GM10266 (cell line): ENCODE results near the gene TLNRD1.

Experiments
- DNase-seq: peaks from one replicate; pipeline ENCODE4 v3.0.0; 2012; ENCODE audit errors: extremely low spot score
- TF ChIP-seq, protein P1 (sequence below): IDR thresholded peaks from 2 replicates; pipeline ENCODE4 v1.5.1; 2012; ENCODE audit warnings: mild to moderate bottlenecking, low read depth; ENCODE audit not compliant: control insufficient read depth, insufficient read depth; ENCODE audit errors: missing control alignments

Gene TLNRD1

DNA sequence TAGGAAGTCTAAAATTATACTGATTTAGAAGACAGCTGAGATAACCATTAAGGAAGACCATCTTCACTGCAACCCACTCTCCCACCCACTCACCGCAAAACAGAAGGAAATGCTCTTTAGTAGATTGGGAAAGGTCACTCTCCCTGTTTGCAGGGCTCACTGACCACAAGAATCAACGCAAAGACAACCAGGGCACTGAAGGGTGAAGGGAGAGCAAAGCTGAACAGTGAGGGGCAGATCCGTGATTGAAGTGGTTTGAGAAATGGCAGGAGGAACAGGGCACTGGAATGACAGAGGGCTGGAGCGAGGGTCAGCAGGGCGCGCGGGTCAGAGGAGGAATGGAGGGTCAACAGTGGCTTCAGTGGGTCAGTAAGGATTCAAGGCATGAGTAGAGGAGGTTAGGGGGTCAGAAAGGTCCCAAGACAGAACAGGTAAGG, 11.6 kb upstream of the TLNRD1 start:
- TF ChIP-seq, protein P1, sequence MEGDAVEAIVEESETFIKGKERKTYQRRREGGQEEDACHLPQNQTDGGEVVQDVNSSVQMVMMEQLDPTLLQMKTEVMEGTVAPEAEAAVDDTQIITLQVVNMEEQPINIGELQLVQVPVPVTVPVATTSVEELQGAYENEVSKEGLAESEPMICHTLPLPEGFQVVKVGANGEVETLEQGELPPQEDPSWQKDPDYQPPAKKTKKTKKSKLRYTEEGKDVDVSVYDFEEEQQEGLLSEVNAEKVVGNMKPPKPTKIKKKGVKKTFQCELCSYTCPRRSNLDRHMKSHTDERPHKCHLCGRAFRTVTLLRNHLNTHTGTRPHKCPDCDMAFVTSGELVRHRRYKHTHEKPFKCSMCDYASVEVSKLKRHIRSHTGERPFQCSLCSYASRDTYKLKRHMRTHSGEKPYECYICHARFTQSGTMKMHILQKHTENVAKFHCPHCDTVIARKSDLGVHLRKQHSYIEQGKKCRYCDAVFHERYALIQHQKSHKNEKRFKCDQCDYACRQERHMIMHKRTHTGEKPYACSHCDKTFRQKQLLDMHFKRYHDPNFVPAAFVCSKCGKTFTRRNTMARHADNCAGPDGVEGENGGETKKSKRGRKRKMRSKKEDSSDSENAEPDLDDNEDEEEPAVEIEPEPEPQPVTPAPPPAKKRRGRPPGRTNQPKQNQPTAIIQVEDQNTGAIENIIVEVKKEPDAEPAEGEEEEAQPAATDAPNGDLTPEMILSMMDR = no peak
- no peak for DNase-seq

DNA sequence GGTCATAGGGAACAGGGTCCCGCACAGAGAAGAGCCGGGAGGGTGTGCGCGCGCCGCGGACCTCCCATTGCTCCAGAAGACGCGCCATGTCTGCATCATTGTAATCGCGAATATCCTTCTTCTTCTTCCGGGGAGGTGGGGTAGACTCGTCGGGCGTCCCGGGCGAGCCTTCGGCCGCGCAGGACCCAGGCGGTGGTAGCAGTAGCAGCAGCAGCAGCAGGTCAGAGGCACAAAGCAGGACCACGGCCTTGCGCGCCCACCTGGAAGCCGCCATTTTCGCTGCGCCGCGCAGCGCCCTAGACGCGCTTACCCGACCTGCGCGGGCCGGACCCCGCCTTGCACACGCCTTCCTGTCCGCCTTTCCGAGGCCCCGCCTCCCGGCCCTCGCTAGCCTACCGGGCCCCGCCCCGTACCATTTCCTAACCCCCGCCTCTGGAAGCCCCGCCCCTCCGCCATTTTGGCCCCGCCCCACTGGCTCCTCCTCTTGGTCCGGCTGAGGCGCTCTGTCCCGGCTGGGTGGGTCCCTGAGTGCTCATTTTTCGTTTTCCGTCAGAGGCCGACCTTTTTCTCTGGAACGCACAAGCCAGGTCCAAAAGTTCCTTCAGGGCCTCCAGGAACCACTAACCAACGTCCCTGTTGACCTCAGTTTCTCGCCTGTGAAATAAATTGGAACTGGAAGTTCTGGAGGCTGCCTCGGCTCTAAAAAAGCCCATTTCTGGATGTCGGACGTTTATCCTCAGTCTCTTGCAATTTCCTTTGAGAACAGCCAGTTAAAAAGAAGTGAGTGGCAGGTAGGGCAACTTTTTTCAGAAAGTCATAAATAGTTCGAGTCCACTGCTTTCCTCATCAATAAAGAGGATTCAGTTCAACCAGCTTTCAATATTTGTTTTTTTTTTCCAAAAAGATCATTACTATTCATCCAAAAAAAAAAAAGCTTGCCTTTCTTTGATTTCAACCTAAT, 10.9 kb upstream of the TLNRD1 start, which contains the start of gene MESD:
TSS of gene MESD (minus strand) at position 302 of the 961 bp plus-strand sequence. CDS start at position 274, 28 bp downstream.
- TF ChIP-seq, protein P1 = no peak
- DNase-seq = peak; percentile 96

DNA sequence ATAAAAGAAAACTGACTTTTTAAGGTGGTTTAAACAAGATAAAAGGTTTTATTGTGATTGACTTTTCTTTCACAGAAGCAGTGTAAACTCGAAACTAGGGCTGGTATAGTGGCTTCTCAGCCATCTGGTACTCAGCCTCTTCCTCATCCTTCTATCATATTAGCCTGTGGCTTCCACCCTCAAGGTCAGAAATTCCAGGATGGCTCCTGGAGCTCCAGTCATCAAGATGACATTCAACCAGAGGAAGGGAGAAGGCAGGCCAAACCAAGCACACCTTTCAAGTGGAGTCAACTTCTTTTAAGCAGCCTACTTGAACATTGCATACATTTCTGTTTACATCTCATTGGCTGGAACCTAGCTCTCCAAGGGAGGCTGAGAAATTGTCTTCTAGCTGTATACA, 9.8 kb upstream of the TLNRD1 start:
- no peak for DNase-seq
- TF ChIP-seq, protein P1 = no peak

DNA sequence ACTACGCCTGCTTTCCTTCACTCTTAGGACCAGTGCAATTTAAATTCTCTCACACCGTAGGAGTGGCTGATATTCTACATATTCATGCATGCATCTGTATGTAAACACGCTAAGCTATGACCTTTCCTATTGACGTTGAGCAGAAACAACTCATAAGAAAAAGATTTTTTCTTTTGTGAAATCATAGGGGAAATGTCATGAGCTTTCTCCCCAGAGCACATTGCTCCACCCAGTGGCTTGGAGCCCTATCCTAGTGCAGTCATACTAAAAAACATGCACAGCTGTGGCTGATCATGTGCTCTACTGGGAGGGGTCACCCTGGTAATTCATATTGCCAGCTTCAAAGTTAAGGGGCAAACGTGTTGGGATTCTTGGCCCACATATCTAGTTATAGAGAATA, 9.3 kb upstream of the TLNRD1 start:
- DNase-seq = no peak
- TF ChIP-seq, protein P1 = peak; percentile 6

DNA sequence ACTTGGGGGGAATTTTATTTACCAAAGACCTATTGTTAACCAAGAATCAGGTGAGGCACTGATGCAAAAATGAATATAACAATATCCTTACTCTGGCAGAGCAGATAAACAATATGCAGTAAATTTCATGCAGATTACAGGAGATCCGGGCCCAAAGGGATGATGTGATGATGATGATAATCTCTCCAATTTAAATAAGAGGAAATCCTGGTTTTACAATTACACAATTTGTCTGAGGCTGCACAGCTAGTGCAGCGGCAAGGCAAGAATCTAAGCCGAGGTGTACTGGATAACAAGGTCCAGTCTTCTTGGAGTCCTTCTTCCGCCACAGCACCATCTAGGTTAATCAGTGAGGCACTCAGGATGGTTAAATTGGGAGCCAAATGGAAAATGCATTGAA, 8.7 kb upstream of the TLNRD1 start:
- DNase-seq = no peak
- TF ChIP-seq, protein P1 = no peak

DNA sequence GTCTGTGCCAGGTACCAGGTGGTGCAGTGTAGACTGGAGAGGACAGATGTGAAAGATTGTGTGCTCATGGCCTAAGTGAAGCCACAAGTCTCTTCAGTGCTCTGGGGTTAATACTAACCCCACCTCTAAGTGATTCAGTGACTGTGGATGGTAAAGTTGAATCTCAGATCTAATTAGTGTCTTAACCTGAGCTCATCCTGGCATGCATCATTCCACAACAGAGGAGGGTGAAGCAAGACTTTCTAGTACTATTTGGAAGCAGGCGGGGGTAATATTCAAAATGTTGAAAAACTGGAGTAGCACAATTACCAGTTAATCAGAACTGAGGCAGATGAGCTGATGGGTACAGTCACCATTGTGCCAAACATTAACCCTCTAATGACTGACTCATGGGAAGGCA, 8.3 kb upstream of the TLNRD1 start:
- TF ChIP-seq, protein P1 = no peak
- DNase-seq = no peak

DNA sequence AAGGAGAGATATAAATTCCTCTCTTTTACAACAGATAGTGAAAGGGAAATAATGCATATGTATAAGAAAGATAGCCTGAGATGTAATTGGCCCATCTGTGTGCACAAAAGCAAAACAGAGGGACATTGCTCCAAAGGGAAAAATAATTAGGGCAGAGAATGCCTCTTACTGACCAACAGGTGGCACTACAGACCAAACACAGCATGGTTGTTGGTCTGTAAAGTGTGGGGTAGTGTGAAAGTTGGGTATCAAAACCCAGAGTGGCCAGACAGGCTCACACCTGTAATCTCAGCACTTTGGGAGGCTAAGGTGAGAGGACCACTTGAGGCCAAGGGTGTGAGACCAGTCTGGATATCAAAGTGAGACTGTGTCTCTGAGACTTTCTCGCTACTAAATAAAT, 4.5 kb upstream of the TLNRD1 start:
- DNase-seq = no peak
- TF ChIP-seq, protein P1 = peak; percentile 55
